NCI-H2029 treated with DMSO at 0.1 percent for 48 hours (cell line): ENCODE results near the gene ZNF827.
A peak's percentile ranks its signal among the peaks of the same experiment; 100 is the strongest.

Experiments
- DNase-seq: peaks from one replicate; lab custom pipeline; 2025; lab: John Stamatoyannopoulos, UW

The ZNF827 gene

GRCh38 chr4:145891958-145892357 lies 46.7 kb downstream of the ZNF827 start:
- DNase-seq = no peak

GRCh38 chr4:145890689-145891088 lies 47.9 kb downstream of the ZNF827 start:
- no peak for DNase-seq

GRCh38 chr4:145888393-145888792 lies 50.2 kb downstream of the ZNF827 start:
- no peak for DNase-seq

- no peak for DNase-seq
Observed at GRCh38 chr4:145887241-145887991, 51.2 kb downstream of the ZNF827 start.

GRCh38 chr4:145886871-145887240 lies 51.8 kb downstream of the ZNF827 start:
- no peak for DNase-seq

- no peak for DNase-seq
Observed at GRCh38 chr4:145885666-145886065, 53.0 kb downstream of the ZNF827 start.

GRCh38 chr4:145884775-145885174 lies 53.8 kb downstream of the ZNF827 start:
- no peak for DNase-seq

- no peak for DNase-seq
Observed at GRCh38 chr4:145883101-145883694, 55.4 kb downstream of the ZNF827 start.

GRCh38 chr4:145882604-145883003 lies 56.0 kb downstream of the ZNF827 start:
- no peak for DNase-seq

GRCh38 chr4:145881989-145882388 lies 56.6 kb downstream of the ZNF827 start:
- peak; percentile 21 for DNase-seq

- DNase-seq = no peak
Observed at GRCh38 chr4:145881576-145881975, 57.0 kb downstream of the ZNF827 start.

- DNase-seq = no peak
Observed at GRCh38 chr4:145880355-145880960, 58.2 kb downstream of the ZNF827 start.

GRCh38 chr4:145879598-145879997 lies 59.0 kb downstream of the ZNF827 start:
- DNase-seq = no peak

GRCh38 chr4:145878501-145879435 lies 59.9 kb downstream of the ZNF827 start:
- no peak for DNase-seq

- DNase-seq = no peak
Observed at GRCh38 chr4:145876531-145877180, 62.0 kb downstream of the ZNF827 start.

GRCh38 chr4:145873901-145874300 lies 64.7 kb downstream of the ZNF827 start:
- DNase-seq = no peak

- DNase-seq = no peak
Observed at GRCh38 chr4:145871209-145871608, 67.4 kb downstream of the ZNF827 start.

- no peak for DNase-seq
Observed at GRCh38 chr4:145870155-145871020, 68.2 kb downstream of the ZNF827 start.

GRCh38 chr4:145868637-145869409 lies 69.8 kb downstream of the ZNF827 start:
- no peak for DNase-seq

GRCh38 chr4:145867406-145867805 lies 71.2 kb downstream of the ZNF827 start:
- no peak for DNase-seq
